ENCODE results near the gene RBMS3. TPM values are rescaled to one million over a fixed set of nuclear protein-coding genes. Genes with fewer than 3 reads are reported as not detected.
"Not testable (repeated sequence)": the region's sequence is repeated elsewhere in the genome, so short reads cannot be mapped to it uniquely, and the experiment has no call there.

The RBMS3 gene
- total and polyA plus RNA-seq, 2 experiments from 2014 or later: 20.8 TPM

- peak in 1 of 2 donors; percentile 76 for DNase-seq (ENCODE audit: low read depth in 1 of 2, low spot score in 1 of 2)
- no peak overlapping the region for H3K27ac ChIP-seq
Observed at GRCh38 chr3:29385046-29385830, 104.4 kb downstream of the RBMS3 start.

GRCh38 chr3:29389362-29389761 lies 108.5 kb downstream of the RBMS3 start:
- no peak for DNase-seq (ENCODE audit: low read depth in 1 of 2, low spot score in 1 of 2)
- H3K27ac ChIP-seq: no peak overlapping the region
- no peaks in the 10 kb centered on the region for H3K27me3 ChIP-seq
- no peaks in the 10 kb centered on the region for H3K36me3 ChIP-seq
- no peaks in the 10 kb centered on the region for H3K4me1 ChIP-seq (ENCODE audit: low read depth)
- TF ChIP-seq, protein P1, sequence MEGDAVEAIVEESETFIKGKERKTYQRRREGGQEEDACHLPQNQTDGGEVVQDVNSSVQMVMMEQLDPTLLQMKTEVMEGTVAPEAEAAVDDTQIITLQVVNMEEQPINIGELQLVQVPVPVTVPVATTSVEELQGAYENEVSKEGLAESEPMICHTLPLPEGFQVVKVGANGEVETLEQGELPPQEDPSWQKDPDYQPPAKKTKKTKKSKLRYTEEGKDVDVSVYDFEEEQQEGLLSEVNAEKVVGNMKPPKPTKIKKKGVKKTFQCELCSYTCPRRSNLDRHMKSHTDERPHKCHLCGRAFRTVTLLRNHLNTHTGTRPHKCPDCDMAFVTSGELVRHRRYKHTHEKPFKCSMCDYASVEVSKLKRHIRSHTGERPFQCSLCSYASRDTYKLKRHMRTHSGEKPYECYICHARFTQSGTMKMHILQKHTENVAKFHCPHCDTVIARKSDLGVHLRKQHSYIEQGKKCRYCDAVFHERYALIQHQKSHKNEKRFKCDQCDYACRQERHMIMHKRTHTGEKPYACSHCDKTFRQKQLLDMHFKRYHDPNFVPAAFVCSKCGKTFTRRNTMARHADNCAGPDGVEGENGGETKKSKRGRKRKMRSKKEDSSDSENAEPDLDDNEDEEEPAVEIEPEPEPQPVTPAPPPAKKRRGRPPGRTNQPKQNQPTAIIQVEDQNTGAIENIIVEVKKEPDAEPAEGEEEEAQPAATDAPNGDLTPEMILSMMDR (IDR thresholded peaks at IDR 0.05; ENCODE audit: low read depth, low read length): no peak
- no peaks in the 10 kb centered on the region for H3K9me3 ChIP-seq (ENCODE audit: low read depth)
- H3K4me3 ChIP-seq: no peak overlapping the region

More at GRCh38 chr3:29385046-29385830, 104.4 kb downstream of the RBMS3 start:
- no peaks in the 10 kb centered on the region for H3K4me1 ChIP-seq (ENCODE audit: low read depth)
- H3K4me3 ChIP-seq: no peak overlapping the region
- TF ChIP-seq, protein P1 (IDR thresholded peaks at IDR 0.05; ENCODE audit: low read depth, low read length): no peak
- no peaks in the 10 kb centered on the region for H3K27me3 ChIP-seq
- H3K9me3 ChIP-seq (ENCODE audit: low read depth): no peaks in the 10 kb centered on the region
- no peaks in the 10 kb centered on the region for H3K36me3 ChIP-seq

- H3K4me1 ChIP-seq (ENCODE audit: low read depth): no peaks in the 10 kb centered on the region
- H3K9me3 ChIP-seq (ENCODE audit: low read depth): no peaks in the 10 kb centered on the region
- H3K4me3 ChIP-seq: no peak overlapping the region
- TF ChIP-seq, protein P1 (IDR thresholded peaks at IDR 0.05; ENCODE audit: low read depth, low read length): no peak
- DNase-seq (ENCODE audit: low read depth in 1 of 2, low spot score in 1 of 2): no peak
- H3K27ac ChIP-seq: no peak overlapping the region
- no peaks in the 10 kb centered on the region for H3K27me3 ChIP-seq
- H3K36me3 ChIP-seq: no peaks in the 10 kb centered on the region
Observed at GRCh38 chr3:29392625-29393388, 111.9 kb downstream of the RBMS3 start.

DNA sequence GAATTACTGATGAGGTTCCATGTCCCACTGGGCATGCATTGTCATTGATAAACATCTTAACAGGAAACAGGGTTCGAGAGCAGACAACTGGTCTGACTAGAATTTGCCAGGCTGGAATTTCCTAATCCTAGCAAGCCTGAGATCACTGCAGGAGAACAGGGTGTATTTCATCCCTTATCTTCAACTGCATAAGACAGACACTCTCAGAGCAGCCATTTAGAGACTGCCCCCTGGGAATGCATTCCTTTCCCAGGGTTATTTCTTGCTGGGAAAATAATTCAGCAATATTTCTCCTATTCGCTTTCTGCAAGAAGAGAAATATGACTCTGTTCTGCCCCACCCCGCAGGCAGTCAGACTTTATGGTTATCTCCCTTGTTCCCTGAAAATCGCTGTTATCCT lies 113.1 kb downstream of the RBMS3 start:
- not testable (repeated sequence) for H3K27me3 ChIP-seq; H3K4me1 ChIP-seq (ENCODE audit: low read depth); H3K9me3 ChIP-seq (ENCODE audit: low read depth); DNase-seq (ENCODE audit: low read depth in 1 of 2, low spot score in 1 of 2); H3K4me3 ChIP-seq; H3K36me3 ChIP-seq; H3K27ac ChIP-seq

GRCh38 chr3:29397406-29397805 lies 116.5 kb downstream of the RBMS3 start:
- no peak overlapping the region for H3K27ac ChIP-seq
- no peaks in the 10 kb centered on the region for H3K36me3 ChIP-seq

More at GRCh38 chr3:29397406-29397805, 116.5 kb downstream of the RBMS3 start:
- no peaks in the 10 kb centered on the region for H3K9me3 ChIP-seq (ENCODE audit: low read depth)
- peaks cover 13% of the 10 kb centered on the region for H3K4me1 ChIP-seq (ENCODE audit: low read depth)
- TF ChIP-seq, protein P1 (IDR thresholded peaks at IDR 0.05; ENCODE audit: low read depth, low read length): no peak
- DNase-seq (ENCODE audit: low read depth in 1 of 2, low spot score in 1 of 2): no peak
- no peaks in the 10 kb centered on the region for H3K27me3 ChIP-seq
- H3K4me3 ChIP-seq: no peak overlapping the region
